Measurements from ENCODE around the gene NUAK1.

The NUAK1 gene

GRCh38 chr12:106051853-106052531 is 86.8 kb downstream of the NUAK1 start:
- no peak for DNase-seq

- DNase-seq = no peak
Measured at GRCh38 chr12:106049546-106049945, 89.2 kb downstream of the NUAK1 start.

- DNase-seq = no peak
Measured at GRCh38 chr12:106049105-106049504, 89.6 kb downstream of the NUAK1 start.

- no peak for DNase-seq
Measured at GRCh38 chr12:106048676-106049075, 90.1 kb downstream of the NUAK1 start.

DNA sequence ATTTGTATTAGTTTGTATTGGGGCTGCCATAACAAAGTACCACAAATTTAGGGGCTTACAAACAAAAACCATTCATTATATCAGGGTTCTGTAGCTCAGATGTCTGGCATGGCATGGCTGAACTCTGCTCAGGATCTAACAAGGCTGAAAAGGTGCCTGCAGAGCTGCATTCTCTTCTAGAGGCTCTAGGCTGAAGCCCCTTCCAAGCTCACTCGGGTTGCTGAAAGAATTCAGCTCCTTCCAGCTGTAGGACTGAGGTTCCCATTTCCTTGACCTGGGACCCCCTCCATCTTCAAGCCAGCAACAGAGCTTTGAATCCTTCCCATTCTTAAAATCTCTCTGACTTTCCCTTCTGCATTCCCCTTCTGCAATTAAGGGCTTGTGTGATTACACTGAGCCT is 90.7 kb downstream of the NUAK1 start:
- DNase-seq = no peak

DNA sequence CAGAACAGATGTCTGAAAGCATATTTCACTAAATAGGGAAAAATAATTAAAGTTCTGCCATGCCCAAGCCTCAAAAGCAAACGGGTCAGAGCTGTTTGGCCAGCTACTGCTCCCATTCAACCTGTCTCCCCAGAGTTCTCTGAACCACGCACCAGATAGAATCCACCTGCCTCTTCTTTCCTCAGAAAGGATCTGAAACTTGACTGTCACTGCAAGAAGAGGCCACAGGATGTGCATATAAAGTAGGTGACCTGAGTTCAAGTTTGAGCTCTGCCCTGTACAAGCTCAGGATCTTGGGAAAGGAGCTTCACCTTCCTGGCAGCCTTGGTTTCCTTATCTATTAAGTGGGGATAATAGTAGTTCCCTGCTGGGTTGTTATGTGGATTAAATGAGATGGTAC is 91.8 kb downstream of the NUAK1 start:
- no peak for DNase-seq

DNA sequence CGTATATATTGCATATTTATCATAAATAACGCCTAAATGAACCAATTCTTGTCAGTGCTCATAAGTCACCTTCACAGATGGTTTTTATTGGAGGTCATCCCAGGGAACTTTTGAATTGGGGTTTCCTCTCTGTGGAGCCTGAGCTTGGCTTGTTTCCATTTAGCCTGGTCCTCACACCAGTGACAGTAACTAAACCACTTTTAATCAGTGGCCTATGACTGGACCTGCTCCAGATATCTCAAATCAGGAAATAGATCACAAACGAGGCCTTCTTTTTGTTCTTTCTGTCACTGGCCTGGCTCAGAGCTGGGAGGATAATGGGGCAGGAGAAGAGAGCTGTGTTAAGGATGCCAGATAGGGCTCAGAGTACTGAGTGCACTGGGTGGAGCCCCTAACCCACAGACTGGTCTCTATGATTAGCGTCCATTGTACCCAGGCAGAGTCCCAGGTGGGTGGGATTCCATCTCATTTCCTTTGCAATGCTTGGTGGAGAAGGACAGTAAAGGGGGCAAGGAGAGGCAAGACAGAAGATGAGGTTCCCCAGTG is 92.4 kb downstream of the NUAK1 start:
- DNase-seq = no peak

DNA sequence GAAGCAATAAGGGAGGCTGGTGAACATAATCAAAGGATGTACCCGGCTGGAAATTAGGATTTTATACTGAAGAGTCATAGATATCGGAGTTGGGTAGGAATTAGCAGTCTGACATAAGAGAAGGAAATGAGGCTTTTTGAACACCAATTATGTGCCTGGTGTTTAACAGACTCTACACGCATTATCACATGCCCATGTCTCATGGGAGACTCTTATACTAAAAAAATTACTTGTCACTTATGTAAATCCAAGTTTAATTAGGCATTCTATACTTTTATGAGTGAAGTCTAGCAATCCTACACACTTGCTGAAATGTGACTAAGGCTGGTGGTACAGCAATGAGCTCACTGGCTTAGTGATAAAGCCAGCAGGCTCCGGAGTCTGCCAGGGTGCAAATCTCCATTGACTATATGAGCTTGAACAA is 93.5 kb downstream of the NUAK1 start:
- DNase-seq = no peak

- DNase-seq = no peak
Measured at GRCh38 chr12:106044773-106045172, 94.0 kb downstream of the NUAK1 start.

GRCh38 chr12:106042037-106042436 is 96.7 kb downstream of the NUAK1 start:
- no peak for DNase-seq

DNA sequence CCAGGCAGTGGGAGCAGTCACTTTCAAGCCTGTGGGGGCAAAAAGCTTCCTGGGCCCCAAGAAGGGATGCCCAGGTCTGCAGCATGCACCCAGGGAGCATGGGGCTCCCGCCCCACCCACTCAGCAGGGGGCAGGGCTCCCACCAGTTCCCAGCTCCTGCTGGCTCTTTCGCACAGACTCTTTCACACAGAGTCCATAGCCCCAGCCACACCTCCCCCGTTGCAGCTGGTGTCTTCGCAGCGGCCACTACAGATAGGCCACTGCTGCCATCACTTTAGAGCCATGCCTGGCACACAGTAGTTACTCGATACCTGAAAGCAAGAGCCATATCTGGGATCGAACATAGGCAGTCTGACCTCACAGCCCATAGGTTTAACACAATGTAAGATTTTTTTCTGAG is 98.2 kb downstream of the NUAK1 start:
- no peak for DNase-seq

- DNase-seq = no peak
Measured at GRCh38 chr12:106039646-106040404, 98.9 kb downstream of the NUAK1 start.

- no peak for DNase-seq
Measured at GRCh38 chr12:106039242-106039641, 99.5 kb downstream of the NUAK1 start.

GRCh38 chr12:106037524-106038298 is 101.0 kb downstream of the NUAK1 start:
- DNase-seq = no peak

- no peak for DNase-seq
Measured at GRCh38 chr12:106035421-106035820, 103.3 kb downstream of the NUAK1 start.

DNA sequence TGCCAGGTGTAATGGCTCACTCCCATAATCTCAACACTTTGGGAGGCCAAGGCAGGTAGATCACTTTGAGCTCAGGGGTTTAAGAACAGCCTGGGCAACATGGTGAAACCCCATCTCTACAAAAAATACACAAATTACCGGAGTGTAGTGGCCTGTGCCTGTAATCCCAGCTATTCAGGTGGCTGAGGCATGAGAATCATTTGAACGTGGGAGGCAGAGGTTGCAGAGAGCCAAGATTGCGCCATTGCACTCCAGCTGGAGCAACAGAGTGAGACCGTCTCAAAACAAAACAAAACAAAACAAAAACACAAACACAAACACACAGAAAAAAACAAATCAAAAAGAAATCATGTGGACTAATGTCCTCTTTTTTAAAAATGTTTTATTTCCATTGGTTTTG is 104.4 kb downstream of the NUAK1 start:
- no peak for DNase-seq

- DNase-seq = no peak
Measured at GRCh38 chr12:106033161-106033675, 105.5 kb downstream of the NUAK1 start.

GRCh38 chr12:106032623-106032925 is 106.2 kb downstream of the NUAK1 start:
- no peak for DNase-seq

GRCh38 chr12:106031761-106032622 is 106.8 kb downstream of the NUAK1 start:
- no peak for DNase-seq

DNA sequence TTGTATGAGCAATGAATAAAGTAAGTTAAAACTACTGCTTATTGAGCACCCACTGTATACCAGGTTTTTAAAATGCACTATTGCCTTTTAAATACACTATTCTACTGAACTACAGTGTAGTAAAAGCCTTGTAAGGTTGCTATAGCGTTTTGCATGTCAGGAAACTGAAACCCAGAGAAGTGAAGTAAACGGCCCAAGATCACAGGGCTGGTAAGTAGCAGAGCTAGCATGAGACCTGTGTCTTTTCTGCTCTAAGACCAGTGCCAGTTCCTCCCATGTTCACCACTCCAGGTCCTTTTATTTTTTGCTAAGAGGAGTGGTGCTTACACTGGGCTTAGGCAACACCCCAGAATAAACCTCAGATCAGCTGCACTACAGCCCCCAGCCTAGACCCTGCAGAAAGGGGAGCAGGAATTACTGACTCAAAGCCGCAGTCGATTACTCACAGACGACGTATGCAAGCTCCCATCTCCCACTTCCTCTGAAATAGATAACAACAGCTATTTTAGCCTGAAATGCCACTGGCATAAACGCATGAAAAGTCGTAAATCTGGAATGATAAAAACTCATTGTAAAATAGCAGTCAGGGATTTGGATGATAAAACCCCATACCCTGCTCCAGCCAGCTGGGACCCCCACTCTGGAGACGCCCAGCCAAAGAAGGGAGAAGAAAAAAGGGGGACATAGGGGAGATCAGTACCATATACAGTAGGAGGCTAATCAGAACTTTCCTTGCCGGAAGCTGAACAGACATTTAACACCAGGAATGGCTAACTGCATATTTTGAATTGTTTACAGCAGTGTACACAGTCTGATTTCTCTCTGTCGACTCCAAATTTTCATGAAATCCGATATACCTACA is 108.3 kb downstream of the NUAK1 start:
- DNase-seq = no peak

GRCh38 chr12:106029532-106029931 is 109.2 kb downstream of the NUAK1 start:
- DNase-seq = no peak
